Heart right ventricle (tissue), 16 donors: ENCODE results near the gene MRGPRF. TPM values are rescaled to one million over a fixed set of nuclear protein-coding genes. Genes with fewer than 3 reads are reported as not detected.

Experiments used
- ATAC-seq, 8 donors: fragments of 200-7000 bp; cut with Tn5 transposase; one replicate each; pipeline ENCODE4 v1.9.1; 2020; ENCODE audit warnings: mild to moderate bottlenecking in 8 of 8, moderate library complexity in 8 of 8, moderate number of reproducible peaks in 1 of 8
- DNase-seq, 2 donors: peaks; one replicate each; pipeline ENCODE4 v3.0.0-alpha.2; 2020
- H3K27ac ChIP-seq, 10 donors: fragments of 200-600 bp; sonication (generic) in 2 of 10; one replicate each; pipeline versions ENCODE4 v1.5.0 to v1.8.0; 2020 to 2022; ENCODE audit warnings: mild to moderate bottlenecking in 3 of 10
- H3K27me3 ChIP-seq, 7 donors: fragments of 200-600 bp; one replicate each; pipeline ENCODE4 v1.8.0; 2021 to 2022; ENCODE audit warnings: mild to moderate bottlenecking in 2 of 7
- H3K36me3 ChIP-seq, 9 donors: fragments of 200-600 bp; sonication (generic) in 1 of 9; one replicate each; pipeline versions ENCODE4 v1.5.0 to v1.8.0; 2020 to 2022; ENCODE audit warnings: mild to moderate bottlenecking in 2 of 9
- H3K4me1 ChIP-seq, 9 donors: fragments of 200-600 bp; sonication (generic) in 1 of 9; one replicate each; pipeline versions ENCODE4 v1.5.0 to v1.8.0; 2020 to 2022; ENCODE audit warnings: mild to moderate bottlenecking in 4 of 9
- H3K4me3 ChIP-seq, 10 donors: fragments of 200-600 bp; sonication (generic) in 2 of 10; one replicate each; pipeline versions ENCODE4 v1.5.0 to v1.8.0; 2020 to 2022; ENCODE audit warnings: mild to moderate bottlenecking in 7 of 10, moderate library complexity in 2 of 10
- H3K9me3 ChIP-seq, 11 donors: fragments of 200-600 bp in 10 of 11; sonication (generic) in 2 of 11; one replicate each; pipeline versions ENCODE4 v1.5.0 to v1.8.0; 2013 to 2022; ENCODE audit warnings: mild to moderate bottlenecking in 2 of 11, control low read depth in 1 of 11, moderate library complexity in 1 of 11
- CTCF ChIP-seq, 9 donors: fragments of 200-600 bp; sonication (generic) in 2 of 9; IDR thresholded peaks; one replicate each; pipeline versions ENCODE4 v1.5.0 to v1.8.0; 2021 to 2022; ENCODE audit warnings: antibody characterized with exemption in 9 of 9, mild to moderate bottlenecking in 5 of 9, moderate library complexity in 1 of 9
- WGBS, 2 donors: extraction: QIAGEN DNeasy Blood & Tissue Kit; methylation state at CpG; one replicate each; pipeline ENCODE4 v1.1.7; 2013; ENCODE audit warnings: inconsistent platforms in 1 of 2; 5-methylcytosine and 5-hydroxymethylcytosine counted together
- intact Hi-C, 10 donors: fragments of 100-400 bp; cut with DNase I; formaldehyde crosslinking; loops; one replicate each; pipeline versions ENCODE4 v1.11.1 to v1.14.2; 2022
- polyA plus RNA-seq, 2 donors: library from polyadenylated mRNA; stranded (reverse); fragments of 200-250 nt; gene quantifications; one replicate each; pipeline ENCODE4 v1.2.3, GENCODE V29; 2013
- total RNA-seq, 10 donors: library from RNA; stranded (reverse); fragmentation: NEBNext Ultra II Directional in 3 of 10; extraction: Animal tissue kit (Norgen Biotek cat#: 25700) in 3 of 10; gene quantifications; one replicate each; pipeline versions ENCODE4 v1.2.1 to v1.2.4, GENCODE V29; 2021 to 2023
- donor health status: Arrhythmogenic right ventricular cardiomyopathy.
- donor health status: ischemic (EF 13 %, LVEDD 7.1; RV severe dilation, severe dysfunction).
- donor health status: healthy with polysubstance abuse.
- donor health status: DM: no; HTN: yes; CAD: no.
- donor health status: DM: no; HTN: no; CAD: no.
- donor health status: ischemic (EF 25% LVEDD 6.9; RV normal size, moderate dysfunction).
- donor health status: ischemic (EF 25% LVEDD 5.7; RV mildly dilated, moderate dysfunction).
- donor health status: healthy.
- donor health status: DM: yes; HTN: yes; CAD: no.
- donor health status: Ischemic cardiomyopathy.
- donor health status: ischemic (EF 35%, LVEDD 5.7; RV mildly dilated, moderate dysfunction).
- donor health status: nonischemic (EF 11% LVEDD 7.7; RV severe dilation, severe dysfunction).
- donor health status: DM: yes; HTN: yes; CAD: no.
- donor health status: PGD.
- donor health status: ischemic (EF 29% LVEDD 5.4; RV normal size, mild dysfunction).
- donor health status: nonischemic (EF 23%, LVEDD 6.1; RV moderate dilation, normal function).

Gene MRGPRF
- total and polyA plus RNA-seq, 12 donors, result 0.98 to 10.7 (median 2.4) TPM

GRCh38 chr11:68965901-68966853 lies 46.9 kb downstream of the MRGPRF start:
- ATAC-seq, result peak in 1 of 8 donors; percentile 52
- Histone ChIP-seq H3K27ac (no peak overlapping the region), H3K4me1 (no peaks in the 10 kb centered on the region), H3K9me3 (no peaks in the 10 kb centered on the region), H3K27me3 (peaks cover 0 to 11% (median 0%) of the 10 kb centered on the region in 7 donors), H3K4me3 (no peak overlapping the region), H3K36me3 (no peaks in the 10 kb centered on the region)
- DNase-seq, result no peak
- 80 to 87% methylated on average over 15 of the region's 15 CpGs for WGBS, 2 donors
- intact Hi-C loops, result no loop called here
- TF ChIP-seq CTCF (IDR thresholded peaks at IDR 0.05), result no peak

- DNase-seq, result no peak
- no peaks in the 10 kb centered on the region for H3K9me3 ChIP-seq
- WGBS, 2 donors, result 74 to 87% methylated on average over 3 of the region's 3 CpGs
Measured at GRCh38 chr11:68963779-68964178, 49.3 kb downstream of the MRGPRF start.

GRCh38 chr11:68962527-68963250 lies 50.4 kb downstream of the MRGPRF start:
- TF ChIP-seq CTCF (IDR thresholded peaks at IDR 0.05), result no peak
- intact Hi-C loops, result no loop called here
- Histone ChIP-seq H3K4me1 (no peaks in the 10 kb centered on the region), H3K27me3 (no peaks in the 10 kb centered on the region), H3K36me3 (no peaks in the 10 kb centered on the region), H3K9me3 (peaks cover 0 to 6% (median 0%) of the 10 kb centered on the region in 11 donors), H3K4me3 (no peak overlapping the region), H3K27ac (no peak overlapping the region)
- DNase-seq, result no peak
- WGBS, 2 donors, result 81 to 85% methylated on average over 16 of the region's 16 CpGs
- no peak for ATAC-seq

More at GRCh38 chr11:68963779-68964178, 49.3 kb downstream of the MRGPRF start:
- ATAC-seq, result peak in 4 of 8 donors; percentile 59 to 78 (median 66)
- intact Hi-C loops, result no loop called here
- H3K4me1 ChIP-seq, result no peaks in the 10 kb centered on the region
- H3K36me3 ChIP-seq, result no peaks in the 10 kb centered on the region
- no peak for TF ChIP-seq CTCF (IDR thresholded peaks at IDR 0.05)
- no peak overlapping the region for H3K4me3 ChIP-seq
- H3K27ac ChIP-seq, result no peak overlapping the region
- no peaks in the 10 kb centered on the region for H3K27me3 ChIP-seq

DNA sequence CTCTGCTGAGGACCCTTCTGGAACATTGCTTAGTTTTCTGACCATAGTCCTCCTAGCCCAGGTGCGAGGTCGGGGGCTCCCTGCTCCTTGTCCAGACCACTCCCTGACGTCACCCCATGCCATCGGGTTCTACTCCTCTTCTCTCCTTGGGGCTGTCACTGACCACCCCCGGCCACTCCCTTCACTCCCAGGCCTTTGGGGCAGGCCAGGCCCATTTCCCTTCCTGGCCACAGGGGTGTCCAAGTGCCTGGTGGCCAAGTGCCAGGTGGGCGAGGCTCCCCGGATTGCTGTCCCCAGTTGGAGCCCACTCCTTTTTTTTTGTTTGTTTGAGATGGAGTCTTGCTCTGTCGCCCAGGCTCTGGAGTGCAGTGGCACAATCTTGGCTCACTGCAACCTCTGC lies 51.8 kb downstream of the MRGPRF start:
- Histone ChIP-seq H3K36me3 (no peaks in the 10 kb centered on the region), H3K4me1 (no peaks in the 10 kb centered on the region), H3K4me3 (no peak overlapping the region), H3K9me3 (peaks cover 0 to 10% (median 0%) of the 10 kb centered on the region in 11 donors), H3K27me3 (no peaks in the 10 kb centered on the region), H3K27ac (no peak overlapping the region)
- intact Hi-C loops, result no loop called here
- no peak for DNase-seq
- ATAC-seq, result no peak
- TF ChIP-seq CTCF (IDR thresholded peaks at IDR 0.05), result no peak
- WGBS, 2 donors, result 70 to 81% methylated on average over 8 of the region's 8 CpGs
